ENCODE measurements around the gene RGL3.
"Not testable (repeated sequence)": the region's sequence is repeated elsewhere in the genome, so short reads cannot be mapped to it uniquely, and the experiment has no call there.

The RGL3 gene

GRCh38 chr19:11356676-11357550 lies 62.2 kb downstream of the RGL3 start:
- DNase-seq, result no peak

GRCh38 chr19:11356074-11356397 lies 63.1 kb downstream of the RGL3 start:
- DNase-seq, result no peak

- DNase-seq, result peak; percentile 89
Measured at GRCh38 chr19:11355160-11356073, 63.7 kb downstream of the RGL3 start, which contains the start of gene PLPPR2. Gene PLPPR2, plus strand, starts transcription at chr19:11355432. Its CDS starts 2,242 bp downstream, at chr19:11357674.

GRCh38 chr19:11354102-11354501 lies 65.0 kb downstream of the RGL3 start:
- DNase-seq, result not testable (repeated sequence)

- DNase-seq, result no peak
Measured at GRCh38 chr19:11349171-11349570, 69.9 kb downstream of the RGL3 start.

GRCh38 chr19:11347546-11348039 lies 71.5 kb downstream of the RGL3 start:
- no peak for DNase-seq

- peak; percentile 98 for DNase-seq
Measured at GRCh38 chr19:11346104-11346940, 72.8 kb downstream of the RGL3 start, which contains the start of the genes CCDC159 and TMEM205. Gene CCDC159, plus strand, starts transcription at chr19:11346519. Its CDS starts 88 bp downstream, at chr19:11346607. Gene TMEM205, minus strand, starts transcription at chr19:11346268. Its CDS starts 649 bp downstream, at chr19:11345619.

GRCh38 chr19:11345122-11345803 lies 73.9 kb downstream of the RGL3 start:
- no peak for DNase-seq

Measured in activated CD4-positive, CD25-positive, alpha-beta regulatory T cell treated with anti-CD3 and anti-CD28 coated beads, Interleukin-2, amount 50 U/mL, for 72 hours (primary cell).